ENCODE data around the gene ABCC3. TPM values are rescaled to one million over a fixed set of nuclear protein-coding genes. Genes with fewer than 3 reads are reported as not detected.

ABCC3 gene
- total RNA-seq, 1 experiment from 2014 or later: 88.0 TPM

DNA sequence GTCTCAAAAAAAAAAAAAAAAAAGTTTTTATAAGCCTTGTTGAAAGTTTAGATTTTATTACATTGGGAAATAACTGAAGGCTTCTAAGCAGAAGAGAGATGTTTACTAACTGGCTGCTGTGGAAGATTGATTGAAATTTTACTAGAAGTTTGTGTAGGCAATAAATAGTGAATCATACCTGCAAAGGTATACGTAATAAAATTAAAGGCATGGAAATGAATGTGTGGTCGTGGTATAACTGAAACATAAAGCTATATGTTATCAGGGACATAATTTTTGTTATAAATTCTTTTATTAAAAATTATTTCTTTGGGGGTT, 93.4 kb downstream of the ABCC3 start:
- CTCF ChIA-PET: interaction anchor here (0.7 kb wide), 1 partner anchor 268 kb away, joined by 3 read pairs; no protein-coding TSS in a partner anchor
- no peaks in the 10 kb centered on the region for H3K27me3 Mint-ChIP-seq (ENCODE audit: unreplicated experiment)
- no peaks in the 10 kb centered on the region for H3K9me3 Mint-ChIP-seq (ENCODE audit: low read depth, unreplicated experiment)
- H3K4me3 Mint-ChIP-seq (ENCODE audit: low read depth, unreplicated experiment): no peak overlapping the region
- intact Hi-C loops (cut with micrococcal nuclease; ENCODE audit: unreplicated experiment): no loop called here
- peaks cover 41% of the 10 kb centered on the region for H3K36me3 Mint-ChIP-seq (ENCODE audit: insufficient read depth, unreplicated experiment)
- H3K27ac Mint-ChIP-seq (ENCODE audit: unreplicated experiment): no peak overlapping the region
- no TSS peak for BruUV-seq (replicated peaks)
- DNase-seq: no peak
- peaks cover 69% of the 10 kb centered on the region for H3K4me1 Mint-ChIP-seq (ENCODE audit: low read depth, unreplicated experiment)
- TF ChIP-seq, protein P1, sequence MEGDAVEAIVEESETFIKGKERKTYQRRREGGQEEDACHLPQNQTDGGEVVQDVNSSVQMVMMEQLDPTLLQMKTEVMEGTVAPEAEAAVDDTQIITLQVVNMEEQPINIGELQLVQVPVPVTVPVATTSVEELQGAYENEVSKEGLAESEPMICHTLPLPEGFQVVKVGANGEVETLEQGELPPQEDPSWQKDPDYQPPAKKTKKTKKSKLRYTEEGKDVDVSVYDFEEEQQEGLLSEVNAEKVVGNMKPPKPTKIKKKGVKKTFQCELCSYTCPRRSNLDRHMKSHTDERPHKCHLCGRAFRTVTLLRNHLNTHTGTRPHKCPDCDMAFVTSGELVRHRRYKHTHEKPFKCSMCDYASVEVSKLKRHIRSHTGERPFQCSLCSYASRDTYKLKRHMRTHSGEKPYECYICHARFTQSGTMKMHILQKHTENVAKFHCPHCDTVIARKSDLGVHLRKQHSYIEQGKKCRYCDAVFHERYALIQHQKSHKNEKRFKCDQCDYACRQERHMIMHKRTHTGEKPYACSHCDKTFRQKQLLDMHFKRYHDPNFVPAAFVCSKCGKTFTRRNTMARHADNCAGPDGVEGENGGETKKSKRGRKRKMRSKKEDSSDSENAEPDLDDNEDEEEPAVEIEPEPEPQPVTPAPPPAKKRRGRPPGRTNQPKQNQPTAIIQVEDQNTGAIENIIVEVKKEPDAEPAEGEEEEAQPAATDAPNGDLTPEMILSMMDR (IDR thresholded peaks at IDR 0.05; ENCODE audit: unreplicated experiment): no peak

DNA sequence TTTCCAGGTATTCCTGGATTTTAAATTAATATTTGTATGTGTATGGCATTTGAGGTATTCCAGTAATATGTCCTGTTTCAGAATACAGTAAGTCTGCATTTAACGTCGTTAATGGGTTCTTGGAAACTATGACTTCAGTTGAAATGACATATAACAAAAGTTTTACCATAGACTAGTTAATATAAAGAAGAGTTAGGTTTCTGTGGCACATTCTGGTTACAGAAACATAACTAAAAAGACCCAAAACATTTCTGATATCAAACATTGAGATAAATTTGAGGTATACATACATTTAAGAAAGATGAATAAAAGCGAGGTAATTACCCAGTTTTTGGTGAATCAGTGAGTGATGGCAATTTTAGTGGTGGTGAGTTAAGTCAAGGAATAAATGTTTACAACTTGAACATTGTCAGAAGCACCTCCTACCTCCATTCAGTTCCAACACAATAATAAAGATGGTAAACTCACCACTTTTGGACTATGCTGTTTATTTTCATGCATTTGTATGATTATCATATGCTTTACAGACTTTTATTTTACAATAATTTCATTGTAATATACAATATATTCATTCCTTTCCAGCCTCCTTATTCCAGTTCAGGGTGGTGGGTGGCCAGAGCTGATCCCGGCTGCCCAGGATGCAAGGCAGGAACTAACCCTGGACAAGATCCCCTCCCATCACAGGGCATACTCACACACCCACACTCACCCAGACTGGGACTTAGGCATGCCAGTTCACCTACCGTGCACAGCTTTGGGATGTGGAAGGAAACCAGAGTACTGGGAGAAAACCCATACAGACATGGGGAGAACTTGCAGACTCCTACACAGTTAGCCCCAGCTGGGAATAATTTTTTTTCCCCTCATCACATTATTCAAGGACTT, 94.4 kb downstream of the ABCC3 start:
- BruUV-seq (replicated peaks): no TSS peak
- TF ChIP-seq, protein P1 (IDR thresholded peaks at IDR 0.05; ENCODE audit: unreplicated experiment): no peak
- no peaks in the 10 kb centered on the region for H3K9me3 Mint-ChIP-seq (ENCODE audit: low read depth, unreplicated experiment)
- H3K27ac Mint-ChIP-seq (ENCODE audit: unreplicated experiment): no peak overlapping the region
- H3K4me1 Mint-ChIP-seq (ENCODE audit: low read depth, unreplicated experiment): peaks cover 58% of the 10 kb centered on the region
- no peak for DNase-seq
- no peak overlapping the region for H3K4me3 Mint-ChIP-seq (ENCODE audit: low read depth, unreplicated experiment)
- no peaks in the 10 kb centered on the region for H3K27me3 Mint-ChIP-seq (ENCODE audit: unreplicated experiment)
- intact Hi-C loops (cut with micrococcal nuclease; ENCODE audit: unreplicated experiment): no loop called here
- peaks cover 38% of the 10 kb centered on the region for H3K36me3 Mint-ChIP-seq (ENCODE audit: insufficient read depth, unreplicated experiment)
- CTCF ChIA-PET: no interaction called here

DNA sequence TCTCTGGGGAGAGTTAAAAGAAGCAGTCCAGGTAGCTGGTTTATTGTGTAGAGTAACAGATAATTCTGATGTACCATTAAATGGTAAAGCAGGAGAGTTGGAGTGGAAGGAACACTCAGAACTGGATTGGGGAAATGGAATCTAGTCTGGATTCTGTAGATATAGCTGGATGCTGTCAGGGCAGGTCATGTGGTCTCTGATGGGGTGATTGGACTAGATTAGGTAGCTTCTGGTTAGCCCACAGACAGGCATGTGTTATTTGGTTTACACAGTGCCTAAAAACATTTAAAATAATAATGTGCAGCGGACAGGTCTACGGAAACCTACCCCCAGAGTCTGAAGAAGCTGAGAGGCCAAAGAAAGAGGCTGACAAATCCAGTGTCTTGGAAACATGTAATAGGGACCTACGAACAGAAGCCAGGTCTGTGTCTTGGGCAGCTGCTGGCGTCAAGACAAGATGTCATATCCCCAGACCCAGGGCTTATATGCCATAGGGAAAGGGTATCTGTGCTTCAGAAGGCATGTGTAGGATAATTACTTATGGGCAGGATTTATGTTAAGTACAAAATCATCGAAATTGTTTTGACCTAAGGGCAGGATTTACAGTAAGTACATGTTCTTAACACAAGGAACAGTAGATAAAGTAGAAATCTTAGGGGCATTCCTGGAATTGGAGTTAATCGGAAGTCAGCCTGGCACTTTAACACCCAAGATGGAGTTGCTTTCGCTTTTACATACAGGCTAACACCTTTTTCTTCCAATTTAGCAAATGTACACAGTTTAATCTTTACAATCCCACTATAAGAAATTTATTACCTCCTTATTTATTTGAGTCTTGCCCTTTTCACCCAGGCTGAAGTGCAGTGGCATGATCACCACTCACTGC, 97.1 kb downstream of the ABCC3 start:
- no peaks in the 10 kb centered on the region for H3K27me3 Mint-ChIP-seq (ENCODE audit: unreplicated experiment)
- no peak for DNase-seq
- intact Hi-C loops (cut with micrococcal nuclease; ENCODE audit: unreplicated experiment): no loop called here
- CTCF ChIA-PET: no interaction called here
- H3K27ac Mint-ChIP-seq (ENCODE audit: unreplicated experiment): peak overlapping the region; percentile 45
- BruUV-seq (replicated peaks): no TSS peak
- TF ChIP-seq, protein P1 (IDR thresholded peaks at IDR 0.05; ENCODE audit: unreplicated experiment): no peak
- H3K9me3 Mint-ChIP-seq (ENCODE audit: low read depth, unreplicated experiment): no peaks in the 10 kb centered on the region
- peaks cover 31% of the 10 kb centered on the region for H3K36me3 Mint-ChIP-seq (ENCODE audit: insufficient read depth, unreplicated experiment)
- no peak overlapping the region for H3K4me3 Mint-ChIP-seq (ENCODE audit: low read depth, unreplicated experiment)
- peaks cover 45% of the 10 kb centered on the region for H3K4me1 Mint-ChIP-seq (ENCODE audit: low read depth, unreplicated experiment)

DNA sequence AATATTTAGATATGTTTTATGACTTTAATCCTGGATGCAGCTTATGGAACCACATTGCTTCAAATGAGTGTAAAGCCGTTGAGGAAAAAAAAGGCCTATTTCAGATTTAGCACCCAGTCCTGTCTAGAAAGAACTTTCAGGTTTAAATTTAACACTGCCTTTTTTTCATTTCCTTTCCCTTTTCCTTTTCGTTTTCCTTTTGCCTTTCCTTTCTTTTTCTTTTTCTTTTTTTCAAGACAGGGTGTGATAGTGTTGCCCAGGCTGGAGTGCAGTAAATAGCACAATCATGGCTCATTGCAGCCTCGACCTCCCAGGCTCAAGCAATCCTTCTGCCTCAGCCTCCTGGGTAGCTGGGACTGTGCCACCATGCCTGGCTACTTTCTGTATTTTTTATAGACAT, 100.6 kb downstream of the ABCC3 start:
- Mint-ChIP-seq H3K27me3 (ENCODE audit: unreplicated experiment) (no peaks in the 10 kb centered on the region), H3K4me3 (ENCODE audit: low read depth, unreplicated experiment) (no peak overlapping the region), H3K9me3 (ENCODE audit: low read depth, unreplicated experiment) (no peaks in the 10 kb centered on the region), H3K4me1 (ENCODE audit: low read depth, unreplicated experiment) (peaks cover 34% of the 10 kb centered on the region), H3K27ac (ENCODE audit: unreplicated experiment) (no peak overlapping the region), H3K36me3 (ENCODE audit: insufficient read depth, unreplicated experiment) (peaks cover 57% of the 10 kb centered on the region)
- TF ChIP-seq, protein P1 (IDR thresholded peaks at IDR 0.05; ENCODE audit: unreplicated experiment): no peak
- DNase-seq: no peak
- intact Hi-C loops (cut with micrococcal nuclease; ENCODE audit: unreplicated experiment): no loop called here
- no TSS peak for BruUV-seq (replicated peaks)
- CTCF ChIA-PET: interaction anchor here (0.6 kb wide), 1 partner anchor 107 kb away, joined by 3 read pairs; no protein-coding TSS in a partner anchor
